Fibroblast of skin of left biceps (primary cell): Measurements from ENCODE around the gene SPTLC2.
"Not testable (repeated sequence)": the region's sequence is repeated elsewhere in the genome, so short reads cannot be mapped to it uniquely, and the experiment has no call there.

Source experiments
- DNase-seq, 2 experiments: peaks; one replicate each; pipeline ENCODE4 v3.0.0-alpha.2; 2013; ENCODE audit warnings: low read depth in 2 of 2

The SPTLC2 gene

DNA sequence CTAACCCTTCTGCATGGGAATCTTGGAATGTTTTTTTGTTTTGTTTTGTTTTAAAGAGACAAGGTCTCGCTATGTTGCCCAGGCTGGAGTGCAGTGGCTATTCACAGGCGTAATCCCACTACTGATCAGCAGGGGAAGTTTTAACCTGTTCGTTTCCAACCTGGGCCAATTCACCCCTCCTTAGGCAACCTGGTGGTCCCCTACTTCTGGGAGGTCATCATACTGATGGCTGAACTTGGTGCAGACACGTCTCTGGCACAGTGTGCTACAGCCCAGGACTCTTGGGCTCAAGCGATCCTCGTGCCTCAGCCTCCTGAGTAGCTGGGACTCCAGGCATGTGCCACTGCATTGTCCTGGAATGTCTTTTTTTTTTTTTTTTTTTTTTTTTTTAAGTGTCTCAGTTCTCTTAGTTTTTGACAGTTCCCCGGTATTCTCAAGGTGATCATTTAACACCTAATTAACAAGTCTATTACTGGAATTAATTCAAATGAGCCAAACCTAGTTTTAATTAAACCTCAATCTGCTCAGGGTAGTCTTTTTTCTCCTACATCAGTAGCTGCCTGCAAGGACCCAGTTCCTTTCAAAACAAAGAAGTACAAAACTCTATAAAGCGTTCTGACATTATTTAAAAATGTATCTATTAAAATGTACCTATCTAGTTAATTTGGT is 68.8 kb downstream of the SPTLC2 start:
- no peak for DNase-seq

DNA sequence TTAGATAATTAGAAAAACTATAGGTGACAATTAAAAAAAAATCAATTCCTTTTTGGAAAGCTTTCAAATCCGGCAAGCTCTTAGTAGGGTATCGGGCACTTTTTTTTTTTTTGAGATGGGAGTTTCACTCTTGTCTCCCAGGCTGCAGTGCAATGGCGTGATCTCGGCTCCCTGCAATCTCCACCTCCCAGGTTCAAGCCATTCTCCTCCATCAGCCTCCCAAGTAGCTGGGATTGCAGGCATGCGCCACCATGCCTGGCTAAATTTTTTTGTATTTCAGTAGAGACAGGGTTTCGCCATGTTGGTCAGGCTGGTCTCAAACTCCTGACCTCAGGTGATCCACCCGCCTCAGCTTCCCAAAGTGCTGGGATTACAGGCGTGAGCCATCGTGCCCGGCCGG is 71.3 kb downstream of the SPTLC2 start:
- not testable (repeated sequence) for DNase-seq

- DNase-seq = no peak
These were observed 71.9 kb downstream of the SPTLC2 start for GRCh38 chr14:77544571-77544970.

- DNase-seq = no peak
These were observed 72.7 kb downstream of the SPTLC2 start for GRCh38 chr14:77543637-77544334.

DNA sequence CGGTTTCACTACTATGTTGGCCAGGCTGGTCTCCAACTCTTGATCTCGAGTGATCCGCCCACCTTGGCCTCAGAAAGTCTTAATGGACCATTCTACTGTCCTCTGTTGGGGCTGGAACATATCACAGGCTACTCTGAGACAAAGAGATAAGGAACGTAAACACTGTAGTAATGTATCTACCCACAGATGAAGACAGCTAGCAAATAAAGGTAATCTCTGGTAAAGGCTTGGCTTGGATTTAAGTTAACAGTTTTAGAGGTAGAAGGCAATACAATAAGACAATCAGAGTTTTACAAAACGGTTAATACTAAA is 73.2 kb downstream of the SPTLC2 start:
- DNase-seq = no peak

- DNase-seq = no peak
These were observed 73.8 kb downstream of the SPTLC2 start for GRCh38 chr14:77542421-77543239.

- DNase-seq = no peak
These were observed 74.5 kb downstream of the SPTLC2 start for GRCh38 chr14:77541905-77542304.

DNA sequence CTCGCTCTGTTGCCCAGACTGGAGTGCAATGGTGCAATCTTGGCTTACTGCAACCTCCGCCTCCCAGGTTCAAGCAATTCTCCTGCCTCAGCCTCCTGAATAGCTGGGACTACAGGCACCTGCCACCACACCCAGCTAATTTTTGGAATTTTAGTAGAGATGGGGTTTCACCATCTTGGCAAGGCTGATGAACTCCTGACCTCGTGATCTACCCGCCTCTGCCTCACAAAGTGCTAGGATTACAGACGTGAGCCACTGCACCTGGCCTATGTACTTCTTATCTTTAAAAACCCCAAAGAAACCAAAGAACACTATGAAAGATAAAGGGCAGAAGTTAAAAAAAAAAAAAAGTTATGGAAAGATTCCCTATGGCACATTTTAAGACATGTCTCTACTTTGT is 79.5 kb downstream of the SPTLC2 start:
- DNase-seq = not testable (repeated sequence)

- DNase-seq = no peak
These were observed 85.4 kb downstream of the SPTLC2 start for GRCh38 chr14:77531071-77531470.

GRCh38 chr14:77529963-77530362 is 86.5 kb downstream of the SPTLC2 start:
- DNase-seq = no peak

DNA sequence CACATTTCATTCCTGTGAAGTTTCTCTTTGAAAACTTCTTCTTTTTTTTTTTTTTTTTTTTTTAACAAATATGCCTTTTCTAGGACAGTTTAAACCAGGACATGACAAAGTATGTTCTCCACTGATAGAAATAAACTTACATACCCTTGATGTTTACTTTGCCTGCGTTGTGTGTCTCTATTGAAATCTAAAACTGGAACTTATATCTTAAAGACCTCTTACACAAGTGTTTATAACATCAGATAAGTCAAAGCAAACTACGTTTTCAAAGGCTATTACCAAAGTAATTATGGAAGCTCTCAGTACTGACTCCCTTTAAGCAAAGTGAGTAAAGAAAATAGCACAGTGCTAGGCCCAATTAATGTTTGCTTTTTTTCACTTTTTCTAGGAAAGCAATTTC is 87.2 kb downstream of the SPTLC2 start:
- DNase-seq = no peak

DNA sequence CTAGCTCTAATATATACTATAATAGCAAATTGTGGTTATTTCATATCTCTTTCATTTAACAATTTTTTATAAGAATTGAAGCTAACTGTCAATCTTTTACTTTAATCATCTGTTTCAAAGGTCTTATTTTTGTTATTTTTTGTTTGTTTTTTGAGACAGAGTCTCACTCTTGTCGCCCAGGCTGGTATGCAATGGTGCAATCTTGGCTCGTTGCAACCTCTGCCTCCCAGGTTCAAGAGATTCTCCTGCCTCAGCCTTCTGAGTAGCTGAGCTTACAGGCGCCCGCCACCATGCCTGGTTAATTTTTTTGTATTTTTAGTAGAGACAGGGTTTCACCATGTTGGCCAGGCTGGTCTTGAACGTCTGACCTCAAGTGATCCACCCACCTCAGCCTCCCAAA is 87.7 kb downstream of the SPTLC2 start:
- DNase-seq = not testable (repeated sequence)

DNA sequence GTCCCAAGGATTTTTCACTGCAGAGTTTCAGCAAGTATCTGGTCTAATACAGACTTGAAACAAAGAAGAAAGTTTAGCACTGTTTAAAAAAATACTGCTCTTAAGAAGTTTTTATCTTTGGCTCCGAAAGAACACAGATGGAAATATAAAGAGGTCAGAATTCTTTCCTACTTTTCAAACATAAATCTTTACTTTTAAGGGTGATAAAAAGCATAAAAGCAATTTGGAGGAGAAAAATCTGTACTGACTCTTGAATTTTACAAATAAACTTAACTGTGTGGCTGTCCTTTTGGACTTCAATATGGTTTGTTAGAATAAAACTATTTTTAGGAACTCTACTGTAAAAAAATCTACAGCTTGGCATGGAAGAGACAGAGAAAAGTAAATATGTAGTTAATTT is 90.2 kb downstream of the SPTLC2 start:
- no peak for DNase-seq

DNA sequence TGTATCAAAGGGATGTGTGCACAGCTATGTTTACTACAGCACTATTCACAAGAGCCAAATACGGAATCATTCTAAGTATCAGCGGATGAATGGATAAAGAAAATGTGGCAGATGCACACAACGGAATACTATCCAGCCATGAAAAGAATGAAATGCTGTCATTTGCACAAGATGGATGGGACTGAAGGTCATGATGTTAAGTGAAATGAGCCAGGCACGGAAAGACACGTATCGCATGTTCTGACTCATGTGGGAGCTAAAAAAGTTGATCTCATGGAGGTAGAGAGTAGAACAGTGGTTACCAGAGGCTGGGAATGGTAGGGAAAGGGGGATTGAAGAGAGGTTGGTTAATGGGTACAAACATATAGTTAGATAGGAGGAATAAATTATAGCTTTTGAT is 91.9 kb downstream of the SPTLC2 start:
- no peak for DNase-seq

DNA sequence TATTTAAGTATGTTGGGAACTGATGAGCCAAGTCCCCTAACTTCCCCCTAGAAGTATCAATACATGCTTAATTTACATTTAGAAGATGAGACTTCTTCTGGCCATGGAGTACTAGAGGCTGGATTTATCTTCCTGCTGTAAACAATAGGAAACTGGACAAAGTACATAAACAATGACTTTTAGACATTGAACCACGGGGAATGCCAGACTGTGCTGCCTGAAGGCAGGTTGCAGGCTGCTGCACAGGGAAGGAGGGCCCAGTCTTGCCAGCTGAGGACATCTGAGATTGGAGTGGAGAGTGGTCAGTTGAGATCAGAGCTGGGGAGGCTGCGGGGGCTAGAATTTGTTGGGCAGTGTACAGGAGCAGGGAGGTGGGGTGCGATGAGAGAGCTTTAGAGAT is 93.3 kb downstream of the SPTLC2 start:
- DNase-seq = no peak

- DNase-seq = no peak
These were observed 95.9 kb downstream of the SPTLC2 start for GRCh38 chr14:77520555-77520954.

DNA sequence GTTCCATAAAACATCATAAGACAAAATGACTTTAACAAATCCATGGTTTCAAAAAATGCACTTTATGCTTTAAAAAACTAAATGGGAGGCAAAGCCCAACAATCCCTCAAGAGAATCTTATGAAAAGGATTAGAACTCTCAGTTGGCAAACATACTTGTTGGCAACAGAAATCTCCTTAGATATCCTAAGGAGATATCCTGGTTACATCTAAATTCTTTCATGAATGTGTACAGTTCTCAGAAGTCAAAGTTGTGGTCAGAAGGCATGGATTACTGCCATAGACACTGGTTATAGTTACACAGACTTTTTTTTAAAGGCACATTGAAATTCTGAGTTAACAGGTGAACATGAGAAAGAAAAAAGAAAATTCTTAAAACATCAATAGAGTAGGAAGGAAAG is 100.3 kb downstream of the SPTLC2 start:
- no peak for DNase-seq

DNA sequence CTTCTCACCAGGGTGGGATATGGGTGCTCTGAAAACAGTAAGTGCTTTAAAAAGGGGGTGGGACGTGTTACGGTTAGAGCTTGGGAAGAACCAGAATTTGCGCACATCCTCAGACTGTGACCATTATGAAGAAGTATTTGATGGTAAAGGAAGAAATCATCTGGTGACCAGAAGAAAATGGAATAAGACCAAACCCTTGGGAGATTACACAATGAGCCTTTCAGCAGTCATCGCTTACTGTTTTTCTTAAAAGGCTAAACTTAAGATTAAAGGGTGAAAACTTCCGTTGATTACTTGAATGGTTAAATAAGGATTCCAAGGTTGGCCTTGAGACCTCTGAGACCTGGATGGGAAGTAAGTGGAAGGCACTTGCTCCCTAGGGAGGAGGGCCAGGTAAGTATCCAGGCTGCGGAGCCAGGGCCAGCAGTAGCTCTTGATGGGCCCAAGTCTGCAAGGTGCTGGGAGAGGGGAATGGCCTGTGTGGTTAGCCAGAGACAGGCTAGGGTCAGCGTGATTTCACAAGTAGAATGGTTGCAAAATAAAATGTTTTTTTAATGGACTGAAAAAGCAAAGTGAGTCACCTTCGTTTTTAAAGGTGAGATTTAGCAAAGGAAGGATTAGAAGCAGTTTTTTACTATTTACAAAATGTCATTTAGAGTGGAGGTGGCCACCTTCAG is 104.8 kb downstream of the SPTLC2 start:
- DNase-seq = no peak

DNA sequence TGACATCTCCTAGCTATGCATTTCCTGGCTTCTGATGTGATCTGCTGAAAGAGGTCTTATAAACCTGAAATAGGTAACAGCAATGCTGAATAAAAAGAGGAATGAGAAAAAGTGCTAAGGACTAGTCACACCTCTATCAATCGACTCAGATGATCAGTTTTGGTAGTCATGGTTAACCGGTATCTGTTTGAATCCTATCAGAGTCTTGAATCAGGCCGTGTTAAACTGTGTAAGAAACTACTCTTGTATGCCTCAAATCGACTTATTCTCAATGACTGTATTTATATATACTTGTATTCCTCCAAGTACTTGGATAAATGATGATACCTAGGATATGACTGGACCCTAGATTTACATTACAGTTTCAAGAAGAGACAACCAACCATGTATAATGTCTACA is 107.1 kb downstream of the SPTLC2 start:
- DNase-seq = no peak

DNA sequence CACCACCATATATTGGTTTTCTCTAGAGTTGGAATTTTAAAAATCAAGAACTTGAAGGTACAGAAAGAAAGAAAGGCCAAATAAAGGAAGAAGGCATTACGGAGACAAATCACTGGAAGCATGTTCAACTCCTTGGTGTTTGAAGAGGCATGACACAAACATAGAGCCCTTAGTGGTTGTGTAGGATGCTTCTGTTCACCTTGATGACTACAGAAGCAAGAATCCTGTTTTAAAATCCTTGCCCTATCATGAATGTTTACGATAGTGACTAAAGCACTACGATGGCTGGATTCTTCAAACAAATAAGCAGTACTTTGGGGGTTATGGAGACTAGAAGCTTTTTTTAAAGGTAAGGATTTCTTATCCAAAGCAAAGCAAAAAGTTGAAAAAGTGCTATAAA is 107.6 kb downstream of the SPTLC2 start:
- DNase-seq = no peak

- DNase-seq = no peak
These were observed 108.2 kb downstream of the SPTLC2 start for GRCh38 chr14:77508249-77508648.

DNA sequence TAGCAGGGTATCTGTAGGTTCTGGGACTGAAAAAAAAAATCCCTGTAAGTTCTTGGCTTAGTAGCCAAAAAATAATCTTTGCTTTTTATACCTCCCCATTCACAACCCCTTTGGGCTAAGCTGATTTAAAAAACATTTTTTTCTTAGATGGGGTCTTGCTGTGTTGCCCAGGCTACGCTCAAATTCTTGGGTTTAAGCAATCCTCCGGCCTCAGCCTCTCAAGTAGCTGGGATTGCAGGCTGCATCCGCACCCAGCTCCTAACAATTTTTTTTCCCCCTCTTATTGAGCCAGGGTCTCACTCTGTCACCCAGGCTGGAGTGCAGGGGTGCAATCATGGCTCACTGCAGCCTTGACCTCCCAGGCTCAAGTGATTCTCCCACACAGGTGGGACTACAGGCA is 108.7 kb downstream of the SPTLC2 start:
- DNase-seq = no peak
